Amniotic epithelial cell (primary cell): Measurements from ENCODE around the gene TEAD2.

Source experiments
- DNase-seq: peaks from one replicate; pipeline ENCODE4 v3.0.0-alpha.2; 2010; ENCODE audit warnings: low read depth

Gene TEAD2

DNA sequence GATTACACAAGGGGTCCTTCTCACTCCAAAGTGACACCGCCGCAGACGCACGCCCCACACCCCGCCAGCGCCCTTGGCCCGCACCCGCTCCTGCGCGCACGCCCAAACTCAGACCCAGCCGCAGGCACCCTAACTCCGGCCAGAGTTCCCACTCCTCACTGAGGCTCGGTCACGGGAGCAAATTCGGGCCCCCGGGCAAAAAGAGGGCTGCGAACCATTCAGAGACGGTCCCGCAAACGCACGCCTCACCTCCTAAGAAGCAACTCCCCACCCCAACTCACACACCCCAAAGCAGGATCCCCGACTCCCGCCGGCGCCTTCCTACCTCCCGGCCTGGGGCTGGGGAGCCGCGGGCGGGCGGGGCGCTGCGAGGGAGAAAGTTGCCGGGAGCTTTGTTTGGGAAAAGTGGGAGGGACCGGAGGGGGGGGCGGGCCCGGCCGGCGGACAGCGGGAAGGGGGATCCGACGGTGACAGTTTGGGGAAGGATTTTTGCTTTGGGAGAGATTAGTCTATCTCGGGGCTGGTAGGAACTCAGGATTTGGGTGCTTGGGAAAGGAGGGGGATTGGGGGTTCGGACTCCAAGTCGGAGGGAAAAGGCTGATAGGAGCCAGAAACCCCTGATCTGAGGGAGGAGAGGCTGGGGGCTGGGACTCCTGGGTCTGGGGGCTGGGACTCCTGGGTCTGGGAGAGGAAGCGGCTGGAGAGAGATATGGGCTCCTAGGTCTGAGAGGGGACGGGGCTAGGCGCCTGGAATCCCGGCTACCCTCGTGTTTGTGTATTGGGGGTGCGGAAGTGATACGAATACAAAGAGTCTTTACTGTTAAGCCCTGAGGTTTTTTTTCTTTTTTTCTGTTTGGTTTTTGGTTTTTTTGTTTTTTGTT lies at the start of gene TEAD2:
Gene TEAD2, minus strand, starts transcription at position 369 of the 881 bp plus-strand sequence. CDS start 2,341 bp downstream, outside the sequence.
- peak; percentile 19 for DNase-seq

DNA sequence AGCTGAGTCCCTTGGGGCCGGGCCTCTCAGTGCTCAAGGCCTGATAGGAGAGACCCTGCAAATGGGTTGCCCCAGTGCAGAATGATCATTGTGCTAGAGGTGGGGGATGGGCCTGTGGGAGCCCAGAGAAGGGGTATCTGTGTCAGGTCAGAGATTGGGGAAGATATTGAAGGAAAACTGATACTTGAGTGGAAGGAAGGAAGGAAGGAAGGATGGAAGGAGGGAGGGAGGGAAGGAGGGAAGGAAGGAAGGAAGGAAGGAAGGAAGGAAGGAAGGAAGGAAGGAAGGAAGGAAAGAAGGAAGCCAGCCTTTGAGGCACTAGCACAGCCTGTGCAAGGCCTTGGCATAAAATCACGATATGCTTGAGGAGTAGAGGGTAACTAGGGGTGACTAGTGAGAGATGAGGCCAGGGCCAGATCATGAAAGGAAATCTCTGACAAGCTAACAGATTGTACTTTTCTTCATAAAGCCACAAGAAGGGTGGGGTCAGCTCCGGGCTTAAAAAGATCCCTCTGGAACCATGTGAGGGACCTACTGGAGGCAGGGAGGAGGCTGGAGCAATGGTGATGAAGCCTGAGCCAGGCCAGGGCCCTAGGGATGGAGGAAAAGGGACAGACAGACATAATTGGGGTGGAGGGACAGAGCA lies 49.6 kb upstream of the TEAD2 start:
- no peak for DNase-seq

DNA sequence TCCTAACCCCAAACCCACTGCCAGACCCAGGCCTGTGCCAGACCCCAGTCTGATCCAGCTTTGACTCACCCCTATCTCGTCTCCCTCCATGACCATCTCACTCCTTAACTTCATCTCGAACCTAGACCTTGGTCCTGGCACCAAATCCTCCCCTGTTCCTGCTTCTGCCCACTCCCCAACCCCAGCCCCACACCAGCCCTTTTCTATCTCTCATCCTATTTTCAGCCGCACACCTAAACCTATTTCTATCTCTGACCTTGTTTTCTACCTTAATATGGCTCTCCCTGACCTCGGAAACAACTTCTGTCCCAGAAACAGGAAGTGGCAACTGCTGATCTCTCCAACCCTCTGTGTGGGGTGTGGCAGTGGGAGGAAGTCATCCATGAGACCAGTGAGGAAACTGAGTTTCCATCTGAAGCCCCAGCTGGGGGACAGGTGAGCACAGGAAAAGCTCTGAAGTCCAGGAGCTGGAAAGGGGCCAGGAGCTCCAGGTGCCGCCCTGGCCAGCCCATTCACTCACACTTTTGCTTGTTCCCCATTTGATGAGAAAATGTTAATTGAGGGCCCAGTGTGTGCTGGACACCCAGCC lies 47.3 kb upstream of the TEAD2 start:
- DNase-seq = no peak

DNA sequence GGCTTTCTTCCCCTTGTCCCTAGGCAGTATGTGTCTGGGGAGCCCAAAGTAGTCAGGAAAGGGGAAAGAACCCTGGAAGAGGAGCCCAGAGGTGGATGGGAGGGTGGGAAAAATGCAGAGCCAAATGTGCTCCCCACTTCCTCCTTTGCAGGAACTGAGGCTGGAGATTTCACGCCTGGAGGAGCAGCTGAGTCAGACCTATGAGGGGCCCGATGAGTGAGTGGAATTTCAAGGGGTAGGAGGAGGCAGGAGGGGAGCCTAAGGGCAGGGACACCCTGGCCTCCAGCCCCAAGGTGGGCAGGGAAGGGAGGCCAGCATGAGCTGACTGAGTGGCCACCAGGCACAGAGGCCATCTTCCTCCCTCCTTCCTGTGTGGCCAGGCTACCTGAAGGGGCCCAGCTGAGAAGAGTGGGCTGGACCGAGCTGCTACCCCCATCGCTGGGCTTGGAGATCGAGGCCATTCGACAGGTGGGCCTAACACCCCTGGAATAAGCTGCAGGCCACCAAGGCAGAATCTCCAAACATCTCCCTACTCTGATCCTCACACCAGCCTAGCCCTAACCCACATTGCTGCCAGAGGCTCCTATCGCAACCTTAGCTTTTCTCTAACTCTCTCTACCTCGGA lies 46.7 kb upstream of the TEAD2 start:
- DNase-seq = no peak

DNA sequence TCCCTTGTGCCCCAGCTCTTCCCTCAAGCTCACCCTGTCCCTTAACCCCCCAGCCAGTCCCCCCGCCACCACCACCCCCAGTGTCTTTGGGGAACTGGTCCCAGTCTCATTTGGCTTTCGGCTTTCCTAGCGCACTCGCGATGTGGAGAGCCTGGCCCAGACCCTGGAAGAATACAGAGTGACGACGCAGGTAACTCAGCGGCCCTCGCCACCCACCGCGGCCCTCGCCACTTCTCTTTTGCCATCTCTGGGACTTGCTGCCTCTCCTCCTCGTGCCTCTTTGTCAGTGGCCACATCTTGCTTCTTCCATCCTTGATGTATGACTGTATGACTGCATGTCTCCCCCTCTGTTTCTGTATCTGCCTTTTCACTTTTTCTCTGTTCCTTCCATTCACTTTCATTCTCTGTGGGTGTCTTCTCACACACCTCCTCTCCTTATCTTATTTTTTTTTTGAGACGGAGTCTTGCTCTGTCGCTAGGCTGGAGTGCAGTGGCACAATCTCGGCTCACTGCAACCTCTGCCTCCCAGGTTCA lies 45.3 kb upstream of the TEAD2 start:
- no peak for DNase-seq

DNA sequence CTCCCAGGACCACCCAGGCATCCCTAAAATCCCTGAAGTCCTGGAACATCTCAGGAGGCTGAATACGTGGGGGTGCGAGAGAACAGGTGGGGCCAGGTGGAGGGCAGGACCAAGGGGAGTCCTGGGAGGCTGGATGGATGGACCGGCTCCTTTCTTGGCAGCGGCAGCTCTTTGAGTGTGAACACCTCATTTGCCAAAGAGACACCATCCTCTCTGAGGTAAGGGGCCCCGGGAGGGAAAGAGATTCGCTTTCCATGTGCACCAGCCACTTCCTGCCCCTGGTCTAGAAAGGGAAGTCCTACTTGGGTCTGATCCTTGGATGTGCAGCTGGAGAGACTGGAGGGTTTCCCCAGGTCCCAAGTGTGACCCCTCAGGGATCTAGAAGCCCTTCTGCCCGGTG lies 44.9 kb upstream of the TEAD2 start:
- DNase-seq = no peak

DNA sequence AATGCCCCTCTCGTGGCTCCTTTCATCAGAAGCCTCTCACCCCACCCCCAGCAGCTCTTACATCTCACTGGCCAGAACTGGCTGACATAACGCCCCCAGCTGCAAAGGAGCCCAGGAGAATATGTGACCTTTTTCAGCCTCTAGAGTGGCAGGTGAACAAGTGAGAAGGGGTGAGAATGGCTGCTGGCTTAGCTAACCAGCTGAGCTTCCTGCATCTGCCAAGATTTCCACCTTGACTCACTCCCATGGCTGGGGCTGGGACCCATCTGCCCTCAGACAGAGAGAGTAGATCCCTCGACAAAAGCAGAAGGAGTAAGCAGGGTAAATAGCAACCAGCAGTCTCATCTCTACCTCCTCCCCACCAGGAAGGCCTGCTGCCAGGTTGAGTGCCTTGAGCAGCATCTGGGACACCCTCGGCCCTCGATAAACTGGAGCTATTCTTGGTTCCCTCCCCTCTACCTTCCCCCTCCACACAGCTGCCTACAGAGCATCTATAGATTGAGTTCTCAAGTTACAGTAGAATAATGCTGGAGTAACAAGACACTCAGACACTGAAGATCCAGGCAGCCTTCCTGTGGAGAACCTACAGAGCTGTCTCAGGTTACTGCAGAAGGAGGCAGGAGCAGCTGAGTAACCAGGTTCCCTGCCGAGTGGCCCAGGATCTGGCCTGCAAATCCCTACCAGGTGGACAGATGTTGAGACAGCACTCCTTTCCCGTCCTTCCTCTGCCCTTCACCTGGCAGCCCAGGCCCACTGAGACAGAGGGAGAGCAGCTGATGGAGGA lies 41.4 kb upstream of the TEAD2 start:
- DNase-seq = no peak

DNA sequence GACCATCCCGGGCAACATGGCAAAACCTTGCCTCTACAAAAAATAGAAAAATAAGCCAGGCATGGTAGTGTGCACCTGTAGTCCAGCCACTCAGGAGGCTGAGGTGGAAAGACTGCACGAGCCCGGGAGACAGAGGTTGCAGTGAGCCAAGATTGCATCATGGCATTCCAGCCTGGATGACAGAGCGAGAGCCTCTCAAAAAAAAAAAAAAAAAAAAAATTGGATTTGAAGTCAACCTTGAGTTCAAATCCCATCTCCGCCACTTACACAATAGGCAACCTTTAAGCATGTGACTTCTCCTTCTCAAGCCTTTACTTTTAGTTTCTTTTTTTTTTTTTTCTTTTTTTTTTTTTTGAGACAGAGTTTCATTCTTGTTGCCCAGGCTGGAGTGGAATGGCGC lies 37.8 kb upstream of the TEAD2 start:
- peak; percentile 52 for DNase-seq

DNA sequence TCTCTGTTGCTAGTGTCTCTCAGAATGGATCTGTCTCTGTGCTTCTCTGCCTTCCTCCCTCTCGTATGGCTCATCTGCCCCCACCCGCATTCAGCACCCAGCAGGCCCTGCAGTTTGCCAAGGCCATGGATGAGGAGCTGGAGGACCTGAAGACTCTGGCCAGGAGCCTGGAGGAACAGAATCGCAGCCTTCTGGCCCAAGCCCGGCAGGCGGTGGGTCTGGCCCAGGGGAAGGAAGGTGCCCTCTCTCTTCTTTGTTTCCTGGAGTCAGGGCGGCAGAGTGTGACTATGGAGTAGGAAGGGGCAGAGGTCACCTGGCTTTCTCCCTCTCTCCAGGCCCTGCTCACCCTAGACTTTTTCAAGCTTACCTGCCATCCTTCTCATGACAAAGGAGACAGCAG lies 36.7 kb upstream of the TEAD2 start:
- DNase-seq = no peak

DNA sequence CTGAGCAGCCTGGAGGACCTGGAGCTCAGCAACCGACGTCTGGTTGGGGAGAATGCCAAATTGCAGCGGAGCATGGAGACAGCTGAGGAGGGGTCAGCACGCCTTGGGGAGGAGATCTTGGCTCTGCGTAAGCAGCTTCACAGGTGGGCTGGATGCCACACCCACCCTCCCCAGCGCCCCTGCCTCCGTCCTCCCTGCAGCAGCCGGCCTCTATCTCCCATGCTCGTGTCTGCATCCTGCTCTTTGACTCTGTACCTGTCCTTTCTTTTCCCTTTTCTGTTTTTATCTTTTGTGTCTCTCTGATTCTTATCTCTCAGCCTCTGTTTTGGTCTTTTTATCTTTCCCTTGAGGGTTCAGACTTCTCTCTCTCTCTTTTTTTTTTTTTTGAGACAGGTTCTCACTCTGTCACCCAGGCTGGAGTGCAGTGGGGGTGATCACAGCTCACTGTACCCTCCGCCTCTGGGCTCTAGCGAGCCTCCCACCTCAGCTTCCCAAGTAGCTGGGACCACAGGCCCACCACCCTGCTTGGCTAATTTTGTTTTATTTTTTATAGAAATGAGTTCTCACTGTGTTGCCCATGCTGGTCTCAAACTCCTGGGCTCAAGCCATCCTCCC lies 35.9 kb upstream of the TEAD2 start:
- no peak for DNase-seq

DNA sequence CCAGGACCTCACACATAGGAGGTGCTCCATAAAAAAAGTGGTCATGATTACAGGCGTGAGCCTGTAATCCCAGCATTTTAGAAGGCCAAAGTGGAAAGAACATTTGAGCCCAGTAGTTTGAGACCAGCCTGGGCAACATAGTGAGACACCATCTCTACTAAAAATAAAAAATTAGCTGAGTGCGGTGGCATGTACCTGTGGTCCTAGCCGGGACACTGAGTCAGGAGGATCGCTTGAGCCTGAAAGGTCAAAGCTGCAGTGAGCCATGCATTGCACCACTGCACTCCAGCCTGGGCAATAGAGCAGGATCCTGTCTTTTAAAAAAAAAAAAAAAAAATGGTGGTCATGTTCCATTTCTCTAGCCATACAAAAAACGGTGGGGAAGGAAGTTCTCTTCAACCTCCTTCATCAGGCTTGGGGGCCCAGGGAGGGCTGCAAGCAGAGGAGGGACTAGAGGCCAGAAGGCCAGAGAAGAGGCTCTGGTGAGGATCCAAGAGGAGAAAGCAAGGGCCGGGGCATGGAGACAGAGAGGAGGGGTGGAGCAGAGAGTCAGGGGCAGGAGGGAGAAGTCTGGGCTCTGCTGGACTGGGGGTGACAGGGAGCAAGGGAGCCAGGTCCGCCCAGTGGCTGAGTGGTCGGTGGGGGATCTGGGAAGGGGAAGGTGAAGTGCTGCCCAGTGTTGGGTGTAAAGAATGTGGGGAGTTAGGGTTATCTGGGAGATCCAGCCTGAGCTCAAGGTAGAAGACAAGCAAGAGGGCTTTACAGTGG lies 34.7 kb upstream of the TEAD2 start:
- DNase-seq = no peak

DNA sequence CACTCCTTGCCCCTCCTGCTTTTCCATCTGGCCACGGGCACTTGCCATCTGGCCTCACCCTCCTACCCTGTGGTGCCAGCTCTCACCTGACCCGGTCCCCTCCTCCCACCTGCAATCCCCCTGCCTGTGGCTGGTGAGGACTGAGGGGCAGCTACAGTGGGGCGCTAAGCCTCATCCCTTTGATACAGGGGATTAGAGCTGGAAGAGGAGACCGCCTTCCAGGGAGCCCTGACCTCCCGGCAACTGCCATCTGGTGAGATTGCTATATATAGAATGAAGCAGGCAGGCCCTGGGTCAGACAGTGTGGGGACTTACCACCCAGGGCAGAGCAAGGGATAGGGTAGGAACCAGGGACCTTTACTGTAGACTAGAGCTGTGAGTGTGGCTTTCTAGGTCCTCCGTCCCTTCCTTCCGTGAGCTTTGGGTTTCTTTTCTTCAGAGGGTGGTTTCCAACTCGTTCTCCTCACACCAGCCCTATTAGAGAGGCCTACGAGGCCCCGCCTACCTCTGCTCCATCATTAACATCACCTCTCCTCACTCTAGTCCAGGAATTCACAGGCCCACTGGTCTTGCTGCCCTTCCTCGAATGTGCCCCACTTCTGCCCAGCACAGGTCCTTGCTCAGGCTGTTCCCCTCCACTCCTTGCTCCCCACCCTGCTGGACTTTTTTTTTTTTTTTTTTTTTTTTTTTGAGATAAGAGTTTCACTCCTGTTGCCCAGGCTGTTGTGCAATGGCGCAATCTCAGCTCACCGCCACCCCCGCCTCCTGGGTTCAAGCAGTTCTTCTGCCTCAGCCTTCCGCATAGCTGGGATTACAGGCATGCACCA lies 33.6 kb upstream of the TEAD2 start:
- peak; percentile 52 for DNase-seq

DNA sequence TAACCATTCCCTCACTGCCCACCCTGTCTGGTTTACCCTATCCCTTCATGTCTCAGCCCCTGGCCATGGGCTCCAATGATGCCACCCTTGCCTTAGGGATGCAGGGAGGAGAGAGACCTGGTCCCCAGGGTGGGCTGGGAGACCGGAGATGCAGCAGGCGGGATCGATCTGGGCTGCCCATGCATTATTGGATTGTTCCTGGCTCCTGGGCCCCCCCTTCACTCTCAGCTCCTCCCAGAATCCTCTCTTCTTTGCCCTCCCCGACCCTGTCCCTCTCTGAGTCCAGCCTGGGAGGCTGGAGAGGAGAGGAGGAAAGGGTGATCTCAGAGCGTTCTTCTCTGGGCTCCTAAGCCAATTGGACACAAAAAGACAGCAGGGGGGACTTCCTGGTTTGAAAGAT lies 31.7 kb upstream of the TEAD2 start:
- DNase-seq = no peak

DNA sequence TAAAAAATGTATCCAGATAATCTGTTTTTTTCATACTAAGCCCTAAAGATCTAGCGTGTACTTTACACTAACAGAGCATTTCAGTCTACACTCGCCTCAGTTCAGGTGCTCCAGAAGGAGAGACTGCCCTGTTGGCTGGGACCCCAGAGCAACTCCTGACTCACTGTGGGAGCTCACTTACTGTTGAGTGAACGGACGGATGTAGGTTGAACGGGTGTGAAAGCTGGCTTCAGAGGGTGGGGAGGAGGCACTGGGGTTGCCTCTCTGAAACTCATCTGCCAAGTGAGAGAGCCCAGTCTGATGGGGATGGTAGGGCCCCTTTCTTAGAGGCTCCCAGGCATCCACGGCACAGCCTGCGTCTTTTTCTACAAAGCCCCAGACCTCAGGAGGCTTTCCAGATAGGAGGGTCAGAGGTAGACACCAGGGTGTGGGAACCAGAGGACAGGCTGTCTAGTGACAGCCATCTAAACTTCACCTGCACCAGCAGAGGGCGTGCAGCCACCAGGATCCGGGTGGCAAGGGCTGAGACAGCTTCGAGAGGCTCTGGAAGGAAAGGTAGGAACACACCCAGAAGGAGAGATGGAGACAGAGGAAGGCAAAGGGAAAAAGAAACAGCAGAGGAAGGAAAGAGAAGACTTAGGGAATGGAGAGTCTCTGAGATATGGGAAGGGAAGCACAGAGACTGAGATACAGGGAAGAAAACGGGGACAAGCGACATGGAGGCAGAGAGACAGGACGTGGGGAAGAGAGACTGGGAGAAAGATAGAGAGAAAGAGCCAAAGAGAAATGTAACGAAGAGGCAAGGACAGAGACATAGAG lies 29.6 kb upstream of the TEAD2 start:
- peak; percentile 56 for DNase-seq

DNA sequence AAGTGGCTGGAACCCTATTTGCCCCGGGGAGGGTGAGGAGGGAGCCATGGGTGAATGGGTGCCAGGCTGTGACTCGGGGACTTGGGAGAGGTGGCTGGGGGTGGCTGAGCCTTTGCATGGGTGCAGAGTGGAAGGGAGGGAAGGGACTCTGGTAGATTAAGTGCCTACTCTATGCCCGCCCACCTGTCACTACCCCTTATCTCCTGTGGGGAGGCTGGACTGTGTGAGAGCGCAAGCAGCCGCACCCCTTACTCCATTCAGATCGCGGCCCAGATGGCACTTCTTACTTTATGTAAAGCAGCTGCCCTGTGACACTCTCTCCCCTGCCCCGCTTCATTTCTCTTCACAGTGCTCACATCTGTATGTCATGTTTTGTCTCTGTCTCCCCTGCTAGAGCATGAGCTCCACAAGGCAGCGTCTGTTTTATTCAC lies 28.7 kb upstream of the TEAD2 start:
- no peak for DNase-seq

DNA sequence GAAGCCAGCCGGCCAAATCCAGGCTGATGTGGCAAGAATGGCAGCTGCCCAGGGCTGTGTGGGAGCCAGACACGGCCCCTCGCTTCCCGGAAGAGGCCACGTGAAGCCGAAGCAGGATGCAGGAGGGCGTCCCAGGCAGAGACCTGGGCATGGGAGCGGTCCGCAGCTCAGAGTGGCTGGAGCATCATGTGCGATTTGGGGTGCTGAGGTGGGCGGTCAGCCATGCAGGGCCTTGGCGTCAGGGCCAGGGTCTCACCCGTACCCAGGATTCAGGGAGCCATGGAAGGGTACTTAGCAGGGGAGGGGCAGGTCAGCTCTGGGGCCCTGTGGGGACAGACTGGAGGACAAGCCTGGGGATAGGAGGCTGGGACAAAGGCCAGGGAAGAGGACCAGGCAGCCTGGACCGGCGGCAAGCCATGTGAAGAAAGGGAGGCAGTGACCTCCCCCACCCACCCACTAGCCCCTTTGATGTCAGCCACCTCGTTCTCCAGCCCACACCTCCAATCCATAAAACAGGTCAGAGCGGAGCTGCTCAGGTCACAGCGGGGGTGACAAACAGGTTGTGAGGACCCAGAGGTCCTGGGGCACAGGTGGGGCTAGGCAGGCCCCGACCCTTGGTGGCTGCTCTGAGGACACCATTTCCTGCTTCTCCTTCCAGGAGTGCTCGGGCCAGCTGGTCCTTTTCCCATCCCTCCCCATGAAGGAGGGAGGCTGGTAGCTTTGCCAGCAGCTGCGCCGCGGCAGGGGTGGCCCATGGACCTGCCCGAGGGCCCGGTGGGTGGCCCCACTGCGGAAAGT lies 28.1 kb upstream of the TEAD2 start:
- DNase-seq = no peak

DNA sequence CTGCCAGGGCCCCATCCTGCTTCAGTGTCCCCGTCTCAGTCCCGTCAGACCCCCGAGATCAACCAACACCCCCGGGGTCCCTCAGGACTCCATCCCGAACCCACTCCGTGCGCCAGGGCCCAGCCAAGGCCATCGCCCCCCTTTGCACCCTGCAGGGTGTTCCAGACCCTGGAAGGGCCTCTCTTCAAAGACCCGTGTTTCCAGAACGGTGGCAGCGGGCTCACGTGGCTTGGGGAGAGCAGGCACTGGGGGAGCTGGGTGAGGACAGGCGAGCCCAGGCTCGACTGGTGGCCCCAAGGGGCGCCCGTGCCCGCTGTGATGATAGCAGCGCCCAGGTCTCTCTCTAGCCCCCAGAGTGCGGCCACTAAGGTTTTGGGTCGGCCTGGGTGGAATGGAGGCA lies 27.2 kb upstream of the TEAD2 start:
- no peak for DNase-seq

DNA sequence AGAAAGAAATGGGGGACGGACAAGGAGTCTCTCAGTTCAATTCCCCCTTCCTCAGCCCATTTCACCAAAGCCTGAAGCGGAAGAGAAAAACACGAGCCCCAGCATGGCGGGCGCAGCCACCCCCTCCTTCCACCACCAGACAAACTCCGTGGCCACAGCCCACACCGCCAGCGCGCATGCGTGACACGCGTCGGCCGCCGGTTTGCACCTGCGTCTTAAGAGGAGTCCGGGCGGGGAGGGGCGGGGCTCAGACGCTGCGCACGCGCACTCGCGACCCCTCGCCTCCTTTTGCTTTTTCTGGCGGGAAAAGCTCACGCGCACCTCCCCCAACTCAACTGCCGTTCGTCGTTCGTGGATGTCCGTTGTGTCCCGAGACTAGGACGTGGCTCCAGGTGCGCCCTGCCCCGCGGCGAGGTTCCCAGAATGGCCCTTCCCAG lies 25.7 kb upstream of the TEAD2 start, which contains the start of gene KASH5:
Gene KASH5, plus strand, starts transcription at position 314 of the 437 bp plus-strand sequence. CDS start 2,635 bp downstream, outside the sequence.
- DNase-seq = peak; percentile 52
